GM18508 (cell line): ENCODE measurements around the gene PYURF.
"Not testable (repeated sequence)": the region's sequence is repeated elsewhere in the genome, so short reads cannot be mapped to it uniquely, and the experiment has no call there.

Experiments used
- ATAC-seq: cut with Tn5 transposase; IDR thresholded peaks from one replicate; pipeline ENCODE4 v1.9.1; 2021; ENCODE audit warnings: moderate number of reproducible peaks; ENCODE audit not compliant: insufficient read depth, unreplicated experiment

Gene PYURF

GRCh38 chr4:88523325-88524129 is at the start of gene PYURF:
Gene PYURF (minus strand): TSS chr4:88523776. CDS start chr4:88523700, 76 bp downstream.
- ATAC-seq = peak; percentile 50

GRCh38 chr4:88570001-88570400 is 46.4 kb upstream of the PYURF start:
- ATAC-seq = no peak

GRCh38 chr4:88567591-88567990 is 44.0 kb upstream of the PYURF start:
- no peak for ATAC-seq

- ATAC-seq = no peak
Observed at GRCh38 chr4:88549815-88550214, 26.2 kb upstream of the PYURF start.

GRCh38 chr4:88539322-88540068 is 15.9 kb upstream of the PYURF start:
- not testable (repeated sequence) for ATAC-seq

GRCh38 chr4:88537709-88538108 is 14.1 kb upstream of the PYURF start:
- ATAC-seq = no peak

- no peak for ATAC-seq
Observed at GRCh38 chr4:88535090-88535755, 11.6 kb upstream of the PYURF start.

GRCh38 chr4:88533937-88534750 is 10.6 kb upstream of the PYURF start:
- ATAC-seq = no peak

GRCh38 chr4:88533088-88533790 is 9.7 kb upstream of the PYURF start:
- ATAC-seq = no peak

GRCh38 chr4:88531549-88531948 is 8.0 kb upstream of the PYURF start:
- ATAC-seq = no peak

GRCh38 chr4:88528861-88529260 is 5.3 kb upstream of the PYURF start:
- ATAC-seq = no peak

GRCh38 chr4:88527787-88528186 is 4.2 kb upstream of the PYURF start:
- peak; percentile 29 for ATAC-seq

GRCh38 chr4:88526221-88526815 is 2.7 kb upstream of the PYURF start:
- ATAC-seq = no peak

- no peak for ATAC-seq
Observed at GRCh38 chr4:88524171-88524570, 595 bp upstream of the PYURF start.

- ATAC-seq = no peak
Observed at GRCh38 chr4:88522702-88523324, 763 bp downstream of the PYURF start.

- ATAC-seq = no peak
Observed at GRCh38 chr4:88518911-88519310, 4.7 kb downstream of the PYURF start.

- ATAC-seq = no peak
Observed at GRCh38 chr4:88517825-88518224, 5.8 kb downstream of the PYURF start.

GRCh38 chr4:88516746-88517145 is 6.8 kb downstream of the PYURF start:
- ATAC-seq = no peak
